ENCODE measurements around the gene GNB1.
"Not testable (repeated sequence)": the region's sequence is repeated elsewhere in the genome, so short reads cannot be mapped to it uniquely, and the experiment has no call there.

Gene GNB1

GRCh38 chr1:1890506-1891348, at the start of gene GNB1:
GNB1 (minus strand) TSS chr1:1891087; CDS start chr1:1825453, 65,634 bp downstream.
- DNase-seq (ENCODE audit: low spot score) (peak; percentile 93), FAIRE-seq (peak; percentile 97)

- DNase-seq (ENCODE audit: low spot score) (no peak), FAIRE-seq (no peak)
Measured at GRCh38 chr1:1940123-1940425, 49.2 kb upstream of the GNB1 start.

DNA sequence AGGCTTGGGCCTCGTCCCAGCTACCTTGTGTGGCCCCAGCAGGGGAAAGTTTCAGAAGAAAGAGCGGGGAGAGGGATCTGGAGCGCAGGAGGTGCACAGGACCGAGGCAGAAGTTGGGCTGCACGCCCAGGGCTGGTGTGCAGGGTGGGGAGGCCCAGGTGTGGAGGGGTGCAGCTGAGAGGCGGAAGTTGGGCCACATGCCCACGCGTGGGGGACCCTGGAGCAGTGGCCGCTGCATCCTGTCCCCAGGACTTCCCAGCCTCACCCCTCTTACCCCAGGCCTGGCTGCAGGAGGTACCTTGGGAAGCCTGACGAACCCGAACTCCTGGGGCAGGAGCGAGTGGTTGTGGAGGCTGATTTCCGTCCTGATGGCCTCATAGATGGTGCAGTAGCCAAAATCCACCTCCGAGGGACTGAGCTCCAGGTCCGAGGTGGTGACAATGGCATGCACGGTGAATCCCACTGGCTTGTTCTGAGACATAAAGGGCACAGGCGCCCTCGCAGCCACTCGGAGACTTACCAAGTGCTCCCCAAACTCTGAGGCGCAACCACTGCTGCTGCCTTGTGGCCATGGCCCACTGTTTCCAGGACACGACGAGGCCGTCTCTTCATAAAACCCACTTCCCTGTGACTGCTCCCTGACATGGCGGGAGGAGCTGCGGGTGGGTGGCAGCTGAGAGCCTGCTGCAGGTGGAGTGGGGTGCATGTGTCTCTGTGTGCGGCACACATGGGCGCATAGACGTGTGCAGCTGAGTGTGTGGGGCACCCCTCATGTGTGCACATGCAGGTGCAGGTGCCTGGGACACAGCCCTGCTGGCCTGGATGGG, 48.6 kb upstream of the GNB1 start:
- DNase-seq (ENCODE audit: low spot score) (no peak), FAIRE-seq (no peak)

- FAIRE-seq (peak; percentile 20), DNase-seq (ENCODE audit: low spot score) (no peak)
Measured at GRCh38 chr1:1938613-1939295, 47.9 kb upstream of the GNB1 start.

- no peak for FAIRE-seq
Measured at GRCh38 chr1:1938276-1938573, 47.3 kb upstream of the GNB1 start.

GRCh38 chr1:1937549-1938275, 46.8 kb upstream of the GNB1 start:
- FAIRE-seq = peak; percentile 81
- no peak for DNase-seq (ENCODE audit: low spot score)

More at GRCh38 chr1:1938276-1938573, 47.3 kb upstream of the GNB1 start:
- DNase-seq (ENCODE audit: low spot score) = no peak

GRCh38 chr1:1937061-1937460, 46.2 kb upstream of the GNB1 start:
- FAIRE-seq (no peak), DNase-seq (ENCODE audit: low spot score) (no peak)

DNA sequence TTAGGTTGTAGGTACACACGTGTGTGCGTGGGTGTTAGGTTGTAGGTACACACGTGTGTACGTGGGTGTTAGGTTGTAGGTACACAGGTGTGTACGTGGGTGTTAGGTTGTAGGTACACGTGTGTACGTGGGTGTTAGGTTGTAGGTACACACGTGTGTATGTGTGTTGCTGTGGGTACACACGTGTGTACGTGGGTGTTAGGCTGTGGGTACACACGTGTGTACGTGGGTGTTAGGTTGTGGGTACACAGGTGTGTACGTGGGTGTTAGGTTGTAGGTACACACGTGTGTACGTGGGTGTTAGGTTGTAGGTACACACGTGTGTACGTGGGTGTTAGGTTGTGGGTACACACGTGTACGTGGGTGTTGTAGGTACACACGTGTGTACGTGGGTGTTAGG, 44.0 kb upstream of the GNB1 start:
- not testable (repeated sequence) for DNase-seq (ENCODE audit: low spot score); FAIRE-seq

DNA sequence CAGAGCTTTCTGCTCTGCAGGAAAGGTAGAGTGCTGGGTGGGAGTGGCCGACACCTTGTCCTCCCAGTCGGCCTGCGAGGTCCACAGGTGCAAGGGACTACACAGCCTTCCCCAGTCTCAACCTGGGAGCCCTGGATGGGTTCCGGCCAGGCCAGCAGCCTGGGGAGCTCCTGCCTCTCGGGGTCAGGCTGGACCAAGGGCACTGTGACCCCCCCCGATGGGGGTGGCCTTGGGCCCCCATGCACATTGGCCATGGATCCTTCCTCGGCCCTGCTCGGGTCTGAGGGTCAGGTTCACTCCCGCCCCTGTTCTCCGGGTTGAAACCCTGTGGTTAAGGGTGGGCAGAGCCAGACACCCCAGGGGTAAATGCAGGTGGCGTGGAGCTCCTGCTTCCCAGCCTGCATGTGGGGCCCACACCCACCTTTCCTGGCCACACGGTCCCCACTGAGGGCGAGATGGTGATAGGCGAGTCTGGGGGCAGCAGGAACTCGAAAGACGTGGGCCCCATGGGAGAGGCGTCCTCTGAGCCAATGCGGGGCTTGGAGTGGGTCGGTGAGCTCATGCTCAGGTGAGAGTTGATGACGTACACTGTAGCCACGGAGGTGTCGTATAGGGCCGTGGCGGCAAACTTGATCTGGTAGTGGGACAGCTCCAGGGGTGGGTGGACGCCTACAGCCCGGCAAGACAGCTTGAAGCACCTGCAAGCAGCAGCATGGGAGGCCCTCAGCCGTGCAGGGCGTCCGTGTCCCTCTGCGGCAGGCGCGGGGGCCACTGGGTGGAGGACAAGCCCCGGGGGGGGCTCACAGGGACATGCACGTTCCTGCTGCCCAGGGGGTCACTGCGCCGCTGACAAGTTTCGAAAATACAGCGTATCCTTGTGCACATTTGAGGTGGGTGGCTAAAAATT, 39.0 kb upstream of the GNB1 start:
- DNase-seq (ENCODE audit: low spot score) (no peak), FAIRE-seq (no peak)

DNA sequence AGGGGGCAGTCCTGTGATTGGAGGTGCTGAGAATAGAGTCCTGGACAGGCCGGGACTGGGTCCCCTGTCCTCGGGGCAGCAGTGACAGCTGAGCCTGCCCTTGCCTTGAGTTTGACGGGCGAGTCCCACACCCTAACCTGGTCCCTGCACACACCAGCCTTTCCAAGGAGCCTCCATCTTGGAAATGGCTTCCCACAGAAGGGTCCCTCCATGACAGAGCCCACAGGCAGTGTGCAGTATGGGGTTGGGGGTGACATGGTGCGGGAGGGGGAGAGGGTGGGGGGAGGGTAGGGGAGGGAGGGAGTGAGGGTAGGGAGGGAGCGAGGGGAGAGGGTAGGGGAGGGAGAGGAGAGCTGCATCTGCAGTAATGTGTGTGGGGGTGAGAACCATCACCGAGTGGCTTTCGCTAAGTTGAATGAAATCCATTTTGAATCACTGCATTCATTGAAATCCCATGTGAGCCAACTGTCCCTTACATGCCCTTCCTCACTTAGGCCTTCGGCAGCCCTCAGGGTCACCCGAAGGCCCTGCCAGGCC, 38.3 kb upstream of the GNB1 start:
- no peak for FAIRE-seq

GRCh38 chr1:1928231-1929101, 37.6 kb upstream of the GNB1 start:
- FAIRE-seq = no peak
- no peak for DNase-seq (ENCODE audit: low spot score)

More for the DNA sequence above, 38.3 kb upstream of the GNB1 start:
- no peak for DNase-seq (ENCODE audit: low spot score)

DNA sequence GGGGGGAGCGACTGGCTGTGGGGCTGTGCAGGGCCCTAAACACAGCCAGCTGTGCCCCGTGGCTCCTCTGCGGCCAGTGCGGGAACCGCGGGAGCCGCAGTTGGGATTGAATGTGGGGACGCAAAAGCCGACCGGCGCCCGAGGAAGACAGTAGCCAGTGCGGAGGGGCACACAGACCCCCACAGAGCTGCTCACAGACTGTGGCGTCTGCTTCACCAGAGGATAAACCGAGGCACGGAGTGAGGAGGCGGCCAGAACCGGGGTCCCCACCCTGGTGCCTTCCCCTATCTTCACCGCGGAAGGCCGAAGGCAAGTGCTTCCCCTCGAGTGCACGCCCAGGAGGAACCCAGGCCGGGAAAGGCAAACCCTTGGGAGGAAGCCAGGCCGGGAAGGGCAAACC, 36.9 kb upstream of the GNB1 start:
- DNase-seq (ENCODE audit: low spot score) (no peak), FAIRE-seq (no peak)

DNA sequence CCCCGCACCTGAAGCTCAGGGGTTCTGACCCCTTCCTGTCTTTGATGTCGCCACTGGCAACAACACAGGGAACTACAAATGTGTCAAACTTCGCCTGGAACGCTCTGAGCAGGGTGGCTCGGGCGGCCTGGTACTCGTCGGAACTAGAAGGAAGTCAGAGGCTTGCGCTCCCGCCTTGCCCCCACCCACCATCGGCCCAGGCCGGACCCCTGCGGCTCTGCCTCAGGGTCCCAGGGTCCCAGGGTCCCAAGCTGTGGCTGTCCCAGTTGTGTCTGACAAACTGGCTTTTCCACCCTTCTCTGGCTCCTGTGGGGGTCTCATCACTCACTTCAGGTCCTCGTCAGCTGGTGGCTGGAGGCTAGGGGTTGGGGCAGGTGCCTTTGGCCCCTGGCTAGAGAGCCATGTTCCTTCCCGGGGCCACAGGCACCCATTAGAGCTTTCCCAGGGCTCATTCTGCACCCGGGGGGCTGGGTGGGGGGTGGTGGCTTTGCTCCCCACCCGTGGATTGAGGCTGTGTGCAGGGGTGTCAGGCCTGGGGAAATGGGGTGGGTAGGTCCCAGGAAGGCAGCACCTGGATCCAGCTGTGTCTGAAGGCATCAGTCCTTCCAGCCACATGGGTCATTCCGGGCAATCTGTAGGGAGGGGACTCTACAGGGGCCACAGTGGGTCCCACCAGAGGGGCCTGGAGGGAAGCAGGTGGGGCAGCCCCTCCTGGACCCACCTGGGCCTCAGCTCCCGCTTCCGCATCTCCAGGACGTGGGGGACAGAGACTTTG, 36.2 kb upstream of the GNB1 start:
- DNase-seq (ENCODE audit: low spot score) = no peak
- no peak for FAIRE-seq

- DNase-seq (ENCODE audit: low spot score) (no peak), FAIRE-seq (no peak)
Measured at GRCh38 chr1:1926346-1926811, 35.5 kb upstream of the GNB1 start.

DNA sequence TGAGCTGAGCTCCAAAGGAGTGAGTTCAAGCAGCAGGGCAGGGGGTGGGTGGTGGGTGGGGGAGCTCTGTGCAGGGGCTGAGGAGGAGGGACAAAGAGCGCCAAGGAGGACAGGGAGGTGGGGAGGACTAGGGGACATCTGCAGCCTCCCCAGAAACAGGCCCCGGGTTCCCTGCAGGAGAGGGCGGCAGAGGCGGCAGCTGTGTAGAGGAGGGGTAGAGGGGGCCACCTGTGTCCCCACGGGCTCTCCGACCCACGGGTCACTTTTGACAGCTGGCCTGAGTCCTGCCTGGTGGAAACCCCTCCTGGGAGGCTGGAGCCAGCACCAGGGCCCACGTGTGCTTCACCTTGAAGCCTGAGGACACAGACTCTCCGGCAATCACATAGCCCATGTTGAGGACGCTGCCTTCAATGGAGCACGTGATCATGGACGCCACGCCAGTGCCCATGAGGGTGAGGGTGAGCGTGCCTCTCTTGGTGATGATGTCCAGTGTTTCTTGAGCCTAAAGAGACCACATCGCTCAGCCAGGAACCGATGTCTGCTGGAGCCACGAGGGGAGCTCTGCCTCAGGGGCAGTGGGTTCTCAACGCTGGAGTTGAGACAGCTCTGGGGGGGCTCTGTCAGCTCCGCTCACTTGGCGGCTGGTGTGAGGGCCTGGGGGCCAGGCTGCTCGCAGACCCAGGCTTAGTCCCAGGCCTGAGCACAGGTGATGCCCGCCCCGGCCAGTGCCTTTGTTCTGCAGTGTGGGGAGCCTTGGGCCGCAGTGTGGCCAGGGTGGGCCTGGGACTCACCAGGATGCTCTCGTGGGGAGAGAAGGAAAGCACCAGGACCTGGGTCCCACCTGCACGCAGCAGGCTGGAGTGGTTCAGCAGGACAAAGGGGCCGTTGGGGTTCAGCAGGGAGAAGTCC, 34.8 kb upstream of the GNB1 start:
- no peak for DNase-seq (ENCODE audit: low spot score)
- no peak for FAIRE-seq

GRCh38 chr1:1924849-1925248, 34.0 kb upstream of the GNB1 start:
- DNase-seq (ENCODE audit: low spot score) = no peak
- no peak for FAIRE-seq

DNA sequence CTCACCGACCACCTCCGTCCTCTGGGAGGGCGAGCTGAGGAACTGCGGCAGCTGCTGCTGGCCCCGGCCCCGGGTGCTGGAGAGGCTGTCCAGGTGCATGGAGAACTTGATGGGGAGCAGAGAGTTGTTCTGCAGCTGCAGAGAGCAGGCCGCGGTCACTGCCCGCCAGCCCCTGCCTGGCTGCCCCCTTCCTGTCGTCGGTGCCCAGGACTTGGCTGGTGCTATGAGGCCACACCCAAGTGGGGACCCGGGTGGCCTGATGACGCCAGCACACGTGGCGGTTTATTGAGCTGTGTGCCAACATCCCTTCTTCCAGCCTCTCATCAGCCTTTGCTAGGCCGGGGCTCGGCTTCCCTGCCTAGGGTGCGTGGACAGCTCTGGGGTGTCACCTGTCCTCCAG, 33.5 kb upstream of the GNB1 start:
- DNase-seq (ENCODE audit: low spot score) (no peak), FAIRE-seq (no peak)

Data from urothelium cell line (cell line).